ENCODE results near the gene SYF2. TPM values are rescaled to one million over a fixed set of nuclear protein-coding genes. Genes with fewer than 3 reads are reported as not detected.
A peak's percentile ranks its signal among the peaks of the same experiment; 100 is the strongest.

Gene SYF2
- total and polyA plus RNA-seq, 2 experiments from 2014 or later, result 24.6 to 82.6 TPM

GRCh38 chr1:25247829-25248754 lies 15.8 kb upstream of the SYF2 start:
- ATAC-seq, result peak; percentile 89
- peak overlapping the region; percentile 67 for H3K27ac ChIP-seq (ENCODE audit: low read depth)
- peaks cover 31% of the 10 kb centered on the region for H3K79me2 ChIP-seq (replicated peaks; ENCODE audit: insufficient read depth)
- peak overlapping the region; percentile 75 for H3K4me3 ChIP-seq
- peaks cover 4% of the 10 kb centered on the region; the same call in 1 of the 2 replicates for H3F3A ChIP-seq (replicated peaks; ENCODE audit: low read depth)
- H3K9me3 Mint-ChIP-seq, result no peaks in the 10 kb centered on the region; the same call in 1 of the 3 replicates
- H4K20me1 ChIP-seq (replicated peaks; ENCODE audit: insufficient read depth), result peaks cover 4% of the 10 kb centered on the region
- H2AFZ ChIP-seq, result peak overlapping the region; percentile 30; the same call in 1 of the 2 replicates
- H3K9me2 ChIP-seq (ENCODE audit: insufficient read depth), result no peaks in the 10 kb centered on the region
- H3K4me3 Mint-ChIP-seq, result peak overlapping the region; percentile 89
- H3K4me2 ChIP-seq, result peak overlapping the region; percentile 82
- TF ChIP-seq STAT1 (IDR thresholded peaks at IDR 0.05; ENCODE audit: unreplicated experiment), result no peak
- peak; percentile 24 to 49; a peak in 2 of 4 replicates for TF ChIP-seq CTCF (conservative IDR thresholded peaks at IDR 0.05; ENCODE audit: low read depth in 2 of 2)
- peaks cover 22% of the 10 kb centered on the region for H3K36me3 ChIP-seq (ENCODE audit: insufficient read depth)
- peaks cover 12% of the 10 kb centered on the region for H3K4me1 Mint-ChIP-seq
- peak overlapping the region; percentile 93 for H3K27ac Mint-ChIP-seq
- peaks cover 37% of the 10 kb centered on the region for H3K36me3 Mint-ChIP-seq (ENCODE audit: low read depth)
- no peaks in the 10 kb centered on the region for H3K27me3 ChIP-seq (ENCODE audit: insufficient read depth)
- peaks cover 11% of the 10 kb centered on the region for H3K27me3 Mint-ChIP-seq (ENCODE audit: insufficient read depth, low read depth, poor library complexity)
- no peak for DNase-seq (ENCODE audit: low spot score)
- H3K4me1 ChIP-seq (ENCODE audit: insufficient read depth), result no peaks in the 10 kb centered on the region; the same call in 1 of the 2 replicates

- no peaks in the 10 kb centered on the region; the same call in 1 of the 2 replicates for H3K4me1 ChIP-seq (ENCODE audit: insufficient read depth)
- peaks cover 46% of the 10 kb centered on the region for H3K36me3 Mint-ChIP-seq (ENCODE audit: low read depth)
- H3K4me2 ChIP-seq, result peak within 1 kb of the TSS; percentile 82
- DNase-seq (ENCODE audit: low spot score) (peak; percentile 99), ATAC-seq (peak; percentile 87)
- H3K4me1 Mint-ChIP-seq, result peaks cover 12% of the 10 kb centered on the region
- peaks cover 31% of the 10 kb centered on the region for H3K79me2 ChIP-seq (replicated peaks; ENCODE audit: insufficient read depth)
- no peaks in the 10 kb centered on the region; the same call in 1 of the 3 replicates for H3K9me3 Mint-ChIP-seq
- peaks cover 29% of the 10 kb centered on the region for H3K36me3 ChIP-seq (ENCODE audit: insufficient read depth)
- no peaks in the 10 kb centered on the region for H3K27me3 ChIP-seq (ENCODE audit: insufficient read depth)
- peak within 1 kb of the TSS; percentile 75 for H3K4me3 ChIP-seq
- peaks cover 4% of the 10 kb centered on the region; the same call in 1 of the 2 replicates for H3F3A ChIP-seq (replicated peaks; ENCODE audit: low read depth)
- peak within 1 kb of the TSS; percentile 89 for H3K4me3 Mint-ChIP-seq
- H3K9me2 ChIP-seq (ENCODE audit: insufficient read depth), result no peaks in the 10 kb centered on the region
- peak within 1 kb of the TSS; percentile 99 for H3K27ac Mint-ChIP-seq
- H3K27ac ChIP-seq (ENCODE audit: low read depth), result peak within 1 kb of the TSS; percentile 91
- peaks cover 11% of the 10 kb centered on the region for H3K27me3 Mint-ChIP-seq (ENCODE audit: insufficient read depth, low read depth, poor library complexity)
- H2AFZ ChIP-seq, result peak within 1 kb of the TSS; percentile 45; the same call in 1 of the 2 replicates
- peaks cover 4% of the 10 kb centered on the region for H4K20me1 ChIP-seq (replicated peaks; ENCODE audit: insufficient read depth)
- TF ChIP-seq EZH2phosphoT487 (IDR thresholded peaks at IDR 0.05; ENCODE audit: unreplicated experiment) (no peak), STAT1 (IDR thresholded peaks at IDR 0.05; ENCODE audit: unreplicated experiment) (no peak), ZNF114 (CRISPR knock-in tag; IDR thresholded peaks at IDR 0.05) (no peak), REST (IDR thresholded peaks at IDR 0.05; ENCODE audit: unreplicated experiment) (no peak), EZH2 (IDR thresholded peaks at IDR 0.05; ENCODE audit: low read depth, unreplicated experiment) (no peak), ZNF331 (CRISPR knock-in tag; IDR thresholded peaks at IDR 0.05; ENCODE audit: low read depth) (no peak)
Observed at GRCh38 chr1:25247024-25247828, 14.9 kb upstream of the SYF2 start, which contains the start of gene RSRP1. RSRP1 (minus strand) TSS chr1:25247454; CDS start chr1:25246963, 491 bp downstream.
